Stimulated activated CD8-positive, alpha-beta memory T cell treated with anti-CD3 and anti-CD28 coated beads, Interleukin-15, amount 100 ng/mL, for 4 hours (primary cell): ENCODE measurements around the gene SHKBP1.

Source experiments
- DNase-seq, 2 donors: peaks; one replicate each; pipeline ENCODE4 v3.0.0-alpha.2; 2020; ENCODE audit warnings: low read depth in 2 of 2

Gene SHKBP1

GRCh38 chr19:40640744-40641143, 64.1 kb downstream of the SHKBP1 start:
- no peak for DNase-seq
